HUES64 (cell line): ENCODE measurements around the gene MLLT3.
A peak's percentile ranks its signal among the peaks of the same experiment; 100 is the strongest.

ENCODE experiments used
- H3K27ac ChIP-seq: 2 replicates; pipeline ENCODE4 v1.7.0; 2013; ENCODE audit warnings: low read depth, low read length, inconsistent platforms
- H3K27me3 ChIP-seq: 2 replicates; pipeline ENCODE4 v1.6.1; 2013; ENCODE audit warnings: mild to moderate bottlenecking, low read length; ENCODE audit not compliant: insufficient read depth
- H3K36me3 ChIP-seq: 2 replicates; pipeline ENCODE4 v1.6.1; 2013; ENCODE audit warnings: mild to moderate bottlenecking, low read length; ENCODE audit not compliant: insufficient read depth
- H3K4me1 ChIP-seq: 2 replicates; pipeline ENCODE4 v1.6.1; 2013; ENCODE audit warnings: mild to moderate bottlenecking, low read length, moderate library complexity; ENCODE audit not compliant: insufficient read depth
- H3K4me3 ChIP-seq: 2 replicates; pipeline ENCODE4 v1.5.1; 2013; ENCODE audit warnings: mild to moderate bottlenecking, low read length, moderate library complexity
- H3K9ac ChIP-seq: 2 replicates; pipeline ENCODE4 v1.6.1; 2013; ENCODE audit warnings: mild to moderate bottlenecking, low read depth, low read length
- H3K9me3 ChIP-seq: 2 replicates; pipeline ENCODE4 v1.6.1; 2013; ENCODE audit warnings: low read depth, low read length; ENCODE audit not compliant: insufficient read depth
- WGBS: fragments of 150-250, 120-280 bp; methylation state at CpG from one replicate; pipeline ENCODE4 v1.1.7; 2013; ENCODE audit warnings: missing lambda C conversion rate; 5-methylcytosine and 5-hydroxymethylcytosine counted together

The MLLT3 gene

DNA sequence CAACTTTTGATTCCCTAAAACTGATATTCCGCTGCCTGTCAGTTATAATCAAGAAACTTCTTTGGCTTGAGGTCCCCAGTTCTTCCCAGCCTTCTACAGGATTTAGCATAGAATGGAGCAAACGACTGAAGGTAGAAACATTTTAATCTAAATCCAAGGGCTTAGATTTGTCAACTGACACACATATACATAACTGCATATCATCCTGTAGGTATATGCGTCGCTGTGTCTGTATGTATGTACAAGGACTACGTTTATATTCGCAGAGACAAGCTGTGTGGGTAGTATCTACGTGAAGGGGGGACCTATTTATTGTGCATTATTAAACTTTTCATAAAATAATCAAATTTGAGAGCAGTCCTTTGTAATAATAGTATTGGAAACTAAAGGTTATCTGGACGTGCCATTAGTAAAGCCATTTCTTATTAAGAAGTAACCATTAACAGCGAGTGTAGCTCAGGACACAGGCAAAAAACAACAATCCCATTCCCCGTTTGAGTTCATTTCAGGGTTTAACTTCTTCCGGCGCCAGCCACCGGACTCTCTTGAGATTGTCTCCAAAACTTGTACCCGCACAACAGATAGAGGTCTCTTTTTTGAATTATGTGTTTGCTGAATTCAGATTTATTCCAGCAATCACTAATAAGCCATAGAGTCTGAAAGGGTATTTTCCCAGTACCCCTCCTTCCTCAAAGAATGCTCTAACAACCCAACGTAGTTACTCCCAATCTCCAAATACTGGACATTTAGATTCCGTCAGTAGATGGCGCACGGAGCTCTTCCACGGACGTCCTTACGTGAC is 2.1 kb upstream of the MLLT3 start:
- 3% methylated on average over 18 of the region's 21 CpGs for WGBS
- Histone ChIP-seq H3K9ac (no peak overlapping the region), H3K27ac (no peak overlapping the region), H3K36me3 (no peaks in the 10 kb centered on the region), H3K4me1 (peaks cover 19% of the 10 kb centered on the region), H3K4me3 (peak overlapping the region; percentile 91), H3K9me3 (no peaks in the 10 kb centered on the region), H3K27me3 (peaks cover 49% of the 10 kb centered on the region)

DNA sequence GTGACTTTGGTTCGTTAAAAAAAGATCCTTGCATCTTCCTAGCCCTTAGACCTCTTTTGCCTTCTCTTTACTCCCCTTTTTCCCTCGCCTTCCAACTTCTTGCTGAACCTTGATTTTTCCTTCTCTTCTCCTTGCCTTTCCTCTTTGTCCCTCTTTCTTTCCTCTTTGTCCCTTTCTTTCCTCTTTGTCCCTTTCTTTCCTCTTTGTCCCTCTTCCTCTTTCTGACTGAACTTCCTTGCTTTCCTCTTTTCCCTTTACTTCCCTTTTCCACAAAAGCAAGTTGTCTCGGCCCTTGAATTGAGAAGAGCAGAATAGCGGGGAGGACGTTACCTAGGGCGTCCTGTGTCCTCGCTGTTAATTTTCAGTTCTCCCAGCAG is 1.4 kb upstream of the MLLT3 start:
- Histone ChIP-seq H3K36me3 (no peaks in the 10 kb centered on the region), H3K9ac (no peak overlapping the region), H3K4me3 (peak overlapping the region; percentile 91), H3K27ac (no peak overlapping the region), H3K9me3 (no peaks in the 10 kb centered on the region), H3K27me3 (peaks cover 55% of the 10 kb centered on the region), H3K4me1 (peaks cover 23% of the 10 kb centered on the region)
- 2% methylated on average over 7 of the region's 7 CpGs for WGBS

DNA sequence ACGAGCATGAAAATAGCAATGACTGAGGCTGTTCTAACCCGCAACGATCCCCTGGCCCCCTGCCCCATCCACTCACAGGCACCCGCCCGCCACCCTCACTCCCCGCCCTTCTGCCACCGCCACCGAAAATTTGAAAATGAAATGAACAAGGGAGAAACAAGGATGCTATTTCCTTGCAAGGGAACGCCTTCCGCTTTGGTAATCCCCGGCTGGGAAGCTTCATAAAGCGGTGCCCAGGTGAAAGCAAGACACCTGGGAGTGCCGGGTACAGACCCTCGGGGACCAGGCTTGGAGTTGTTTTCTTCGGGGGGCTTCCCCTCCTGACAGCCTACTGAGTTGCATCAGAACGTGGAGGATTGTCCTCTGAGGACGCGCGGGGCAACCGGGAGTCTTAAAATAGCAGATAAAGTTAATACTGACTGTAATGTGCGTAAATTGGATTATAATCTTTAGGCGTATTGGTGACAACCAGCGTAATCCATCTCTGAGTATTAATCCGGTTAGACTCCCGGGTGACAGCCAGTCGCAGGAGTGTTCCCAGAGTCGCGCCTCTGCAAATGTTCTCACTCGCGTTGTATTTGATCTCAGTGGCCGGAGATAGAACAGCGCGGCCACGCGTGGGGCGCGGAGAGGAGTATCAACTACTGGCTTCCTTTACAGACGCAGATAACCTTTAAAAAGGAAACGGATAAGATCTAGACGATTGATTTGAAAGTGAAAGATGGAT is 885 bp upstream of the MLLT3 start:
- Histone ChIP-seq H3K9me3 (no peaks in the 10 kb centered on the region), H3K4me3 (peak overlapping the region; percentile 91), H3K36me3 (no peaks in the 10 kb centered on the region), H3K4me1 (peaks cover 23% of the 10 kb centered on the region), H3K27me3 (peaks cover 61% of the 10 kb centered on the region), H3K27ac (no peak overlapping the region), H3K9ac (no peak overlapping the region)
- WGBS: 1% methylated on average over 38 of the region's 40 CpGs

DNA sequence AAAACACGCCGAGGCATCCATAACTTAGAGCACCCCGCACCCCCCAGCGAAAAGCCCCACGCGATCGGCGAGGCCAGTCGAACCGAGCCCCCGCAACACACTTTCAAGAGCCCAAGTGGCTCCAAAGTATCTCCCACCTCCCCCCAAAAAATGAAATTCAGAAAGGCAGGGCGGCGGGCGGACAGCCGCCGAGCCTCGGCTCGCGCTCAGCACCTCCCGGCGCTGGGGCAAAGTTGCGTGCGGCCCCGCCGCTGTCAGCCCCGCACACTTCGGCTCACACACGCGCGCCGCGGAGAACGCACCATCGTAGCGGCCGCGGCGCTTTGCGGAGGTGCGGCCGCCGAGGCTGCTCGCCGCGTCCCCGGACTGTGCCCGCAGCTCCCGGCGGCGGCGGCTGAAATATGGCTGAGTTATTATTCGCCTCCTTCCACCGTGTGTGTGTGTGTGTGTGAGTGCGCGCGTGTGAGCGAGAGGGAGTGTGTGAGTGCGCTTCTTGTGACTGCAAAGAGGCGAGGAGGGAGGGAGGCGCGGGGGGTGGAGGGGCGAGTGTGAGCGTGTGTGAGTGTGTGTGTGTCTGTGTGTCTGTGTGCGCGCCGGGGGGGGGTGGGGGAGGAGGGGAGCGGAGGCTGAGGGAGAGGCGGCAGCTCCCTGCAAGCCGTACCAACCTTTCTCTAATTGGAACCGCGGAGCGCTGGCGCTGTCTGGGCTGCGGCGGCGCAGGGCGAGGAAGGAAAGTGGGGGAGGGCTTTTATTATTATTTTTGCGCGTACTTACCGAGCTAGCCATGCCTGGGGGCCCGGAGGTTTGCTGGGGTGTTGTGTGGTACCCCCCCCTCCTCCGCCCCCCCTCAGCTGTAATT is 599 bp downstream of the MLLT3 start:
- peak overlapping the region; percentile 58 for H3K9ac ChIP-seq
- peaks cover 70% of the 10 kb centered on the region for H3K27me3 ChIP-seq
- peaks cover 23% of the 10 kb centered on the region for H3K4me1 ChIP-seq
- H3K4me3 ChIP-seq: peak overlapping the region; percentile 91
- H3K9me3 ChIP-seq: no peaks in the 10 kb centered on the region
- under 1% methylated on average over 65 of the region's 82 CpGs for WGBS
- H3K27ac ChIP-seq: peak overlapping the region; percentile 74; the same call in 1 of the 2 replicates
- H3K36me3 ChIP-seq: no peaks in the 10 kb centered on the region

DNA sequence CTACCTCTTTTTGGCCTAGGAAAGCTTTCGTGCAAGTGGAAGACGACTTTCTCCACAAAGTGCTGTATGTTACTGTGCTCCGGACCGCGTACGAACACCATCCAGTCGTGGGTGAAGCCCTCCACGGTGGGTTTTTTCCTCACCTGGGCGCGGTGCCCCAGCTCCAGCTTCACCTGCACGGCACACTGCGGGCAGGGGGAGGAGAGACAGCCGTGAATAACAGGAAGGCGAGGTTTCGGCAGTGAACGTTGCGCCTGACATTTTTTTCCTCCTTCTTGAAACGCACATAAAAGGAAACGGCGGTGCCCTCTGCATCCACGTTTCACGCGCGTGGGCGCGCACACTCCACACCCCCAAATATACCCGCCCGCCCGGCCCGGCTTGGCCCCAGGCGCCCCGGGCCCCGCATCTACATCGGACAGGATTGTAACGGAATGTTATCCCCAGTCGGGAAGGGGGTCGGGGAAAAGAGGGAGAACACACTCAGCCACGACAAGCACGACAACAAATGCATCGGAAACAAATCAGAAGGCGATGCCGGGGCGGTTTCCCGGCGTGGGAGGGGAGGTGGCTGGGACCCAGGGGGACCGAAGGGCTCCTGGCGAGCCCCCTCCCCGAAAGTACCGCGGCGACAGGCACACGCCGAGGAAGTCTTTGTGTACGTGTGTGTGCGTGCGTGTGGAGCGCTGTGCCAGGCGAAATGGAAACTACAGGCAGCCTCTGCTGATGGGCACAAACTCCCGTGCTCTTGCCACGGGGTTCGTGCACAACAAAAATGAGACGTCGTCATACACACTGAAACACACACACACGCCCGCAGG is 1.4 kb downstream of the MLLT3 start:
- peaks cover 70% of the 10 kb centered on the region for H3K27me3 ChIP-seq
- peaks cover 23% of the 10 kb centered on the region for H3K4me1 ChIP-seq
- H3K36me3 ChIP-seq: no peaks in the 10 kb centered on the region
- H3K4me3 ChIP-seq: peak overlapping the region; percentile 91
- no peaks in the 10 kb centered on the region for H3K9me3 ChIP-seq
- under 1% methylated on average over 64 of the region's 65 CpGs for WGBS
- H3K9ac ChIP-seq: peak overlapping the region; percentile 25; the same call in 1 of the 2 replicates
- no peak overlapping the region for H3K27ac ChIP-seq

DNA sequence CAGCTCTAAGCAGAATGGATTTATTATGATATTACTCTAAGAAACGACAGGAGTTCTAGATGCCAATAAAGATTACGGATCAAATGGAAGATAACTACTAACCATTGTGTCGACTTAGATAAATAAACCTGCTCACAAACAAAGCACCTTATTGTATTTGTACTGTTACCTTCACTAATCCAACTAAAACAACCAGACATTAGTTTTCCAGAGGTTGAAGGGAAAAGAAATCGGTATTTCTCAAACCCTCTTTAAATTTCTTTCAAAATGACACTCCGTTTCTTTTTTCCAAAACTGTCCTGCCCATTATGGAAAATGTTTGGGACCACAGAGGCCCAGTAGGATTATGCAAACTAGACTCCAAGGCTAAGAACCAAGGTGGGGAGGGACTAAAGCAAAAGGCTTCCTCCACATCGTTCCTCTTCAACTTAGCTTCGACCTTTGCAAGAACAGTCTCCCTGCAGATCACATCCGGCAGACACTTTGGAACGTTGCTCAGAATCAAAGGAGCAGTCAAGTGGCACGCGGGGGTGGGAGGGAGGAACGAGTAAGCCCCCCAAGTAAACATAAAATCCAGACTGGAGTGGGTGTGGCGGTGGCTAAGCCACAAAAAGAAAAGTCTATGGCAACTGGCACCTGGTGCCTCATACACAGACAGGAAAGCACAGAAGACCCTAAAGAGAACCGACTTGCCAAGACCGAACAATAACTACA is 2.7 kb downstream of the MLLT3 start:
- Histone ChIP-seq H3K36me3 (no peaks in the 10 kb centered on the region), H3K4me3 (peak overlapping the region; percentile 91), H3K27ac (no peak overlapping the region), H3K4me1 (peaks cover 21% of the 10 kb centered on the region), H3K9me3 (no peaks in the 10 kb centered on the region), H3K27me3 (peaks cover 66% of the 10 kb centered on the region), H3K9ac (no peak overlapping the region)
- WGBS: 25% methylated on average over 15 of the region's 15 CpGs

DNA sequence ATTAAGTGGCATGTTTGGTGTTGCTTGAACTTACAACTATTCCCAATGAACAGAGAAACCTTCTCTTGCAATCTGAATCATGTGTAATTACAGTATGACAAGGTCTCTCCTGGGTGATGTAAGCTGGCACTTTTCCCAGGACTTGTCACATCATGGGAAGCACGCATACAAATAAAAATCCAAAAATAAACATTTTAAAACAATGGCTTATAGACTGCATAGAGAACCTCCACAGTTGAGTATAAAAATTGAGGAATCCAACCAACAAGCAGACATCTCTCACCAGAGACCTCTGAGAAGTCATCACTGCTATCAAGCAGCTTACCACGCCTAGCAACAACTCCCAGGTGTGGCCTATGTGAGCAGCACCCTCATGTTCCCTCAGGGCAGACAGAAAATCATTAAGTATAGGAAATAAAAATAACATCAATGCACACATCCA is 3.9 kb downstream of the MLLT3 start:
- H3K27me3 ChIP-seq: peaks cover 54% of the 10 kb centered on the region
- H3K27ac ChIP-seq: no peak overlapping the region
- H3K9me3 ChIP-seq: no peaks in the 10 kb centered on the region
- H3K36me3 ChIP-seq: no peaks in the 10 kb centered on the region
- H3K9ac ChIP-seq: no peak overlapping the region
- WGBS: 85% methylated on average over 2 of the region's 2 CpGs
- H3K4me3 ChIP-seq: no peak overlapping the region
- H3K4me1 ChIP-seq: peaks cover 12% of the 10 kb centered on the region; the same call in 1 of the 2 replicates

DNA sequence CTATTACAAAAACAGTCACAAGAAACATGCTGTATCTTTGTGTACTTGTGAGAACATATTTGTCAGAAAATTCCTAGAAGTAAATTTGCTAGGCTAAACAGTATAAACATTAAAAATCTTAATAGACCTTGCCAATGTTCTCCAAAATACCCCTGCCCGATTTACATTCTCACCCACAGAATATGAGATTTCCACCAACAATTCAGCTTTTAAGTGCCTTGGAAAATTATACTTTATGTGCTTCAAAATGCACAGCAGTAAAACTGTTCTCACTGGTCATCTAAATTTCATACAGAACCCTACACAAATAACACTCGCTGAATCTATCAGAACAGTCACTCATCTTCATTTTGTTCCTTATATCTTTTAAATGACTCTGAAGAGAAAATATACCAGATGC is 5.5 kb downstream of the MLLT3 start:
- WGBS: 97% methylated on average over 2 of the region's 2 CpGs
- Histone ChIP-seq H3K9ac (no peak overlapping the region), H3K9me3 (no peaks in the 10 kb centered on the region), H3K4me3 (no peak overlapping the region), H3K27me3 (peaks cover 45% of the 10 kb centered on the region), H3K36me3 (no peaks in the 10 kb centered on the region), H3K27ac (no peak overlapping the region), H3K4me1 (peaks cover 12% of the 10 kb centered on the region; the same call in 1 of the 2 replicates)

DNA sequence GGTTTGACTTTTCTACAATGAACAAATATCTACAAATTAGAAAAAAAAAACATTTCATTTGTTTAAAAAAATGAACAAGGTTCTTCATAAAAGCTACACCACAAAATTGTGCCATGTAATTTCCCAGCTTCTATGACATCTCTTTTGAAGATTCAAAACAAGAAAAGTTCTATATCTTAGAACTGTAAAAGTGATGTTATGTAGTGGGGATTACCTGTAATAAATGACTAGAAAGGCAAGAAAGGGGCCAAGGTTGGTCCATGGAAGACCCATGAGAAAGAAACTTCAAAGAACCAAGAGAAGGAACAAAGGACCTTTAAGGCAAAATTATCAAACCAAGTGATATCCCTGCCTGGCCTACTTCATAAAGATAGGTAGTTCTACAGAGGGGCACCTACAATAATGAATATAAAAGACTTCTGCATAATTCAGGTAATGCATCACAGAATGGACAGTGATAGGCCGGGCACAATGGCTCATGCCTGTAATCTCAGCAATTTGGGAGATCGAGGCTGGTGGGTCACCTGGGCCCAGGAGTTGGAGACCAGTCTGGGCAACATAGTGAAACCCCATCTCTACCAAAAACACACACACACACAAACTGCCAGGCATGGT is 7.6 kb downstream of the MLLT3 start:
- Histone ChIP-seq H3K27ac (no peak overlapping the region), H3K27me3 (peaks cover 25% of the 10 kb centered on the region), H3K36me3 (no peaks in the 10 kb centered on the region), H3K9ac (no peak overlapping the region), H3K4me1 (peaks cover 7% of the 10 kb centered on the region; the same call in 1 of the 2 replicates), H3K4me3 (no peak overlapping the region), H3K9me3 (no peaks in the 10 kb centered on the region)
- WGBS: 94% methylated on average over 2 of the region's 2 CpGs
